HG03135 (cell line): ENCODE data around the gene CELA2B.
A peak's percentile ranks its signal among the peaks of the same experiment; 100 is the strongest.

Experiments used
- ATAC-seq: cut with Tn5 transposase; IDR thresholded peaks from one replicate; pipeline ENCODE4 v1.9.1; 2021; ENCODE audit warnings: mild to moderate bottlenecking, moderate library complexity; ENCODE audit not compliant: unreplicated experiment

The CELA2B gene

GRCh38 chr1:15524021-15524282 is 48.0 kb downstream of the CELA2B start, which contains the start of gene CASP9:
CASP9 (minus strand) TSS chr1:15524215; CDS start chr1:15524200, 15 bp downstream.
- ATAC-seq = no peak

DNA sequence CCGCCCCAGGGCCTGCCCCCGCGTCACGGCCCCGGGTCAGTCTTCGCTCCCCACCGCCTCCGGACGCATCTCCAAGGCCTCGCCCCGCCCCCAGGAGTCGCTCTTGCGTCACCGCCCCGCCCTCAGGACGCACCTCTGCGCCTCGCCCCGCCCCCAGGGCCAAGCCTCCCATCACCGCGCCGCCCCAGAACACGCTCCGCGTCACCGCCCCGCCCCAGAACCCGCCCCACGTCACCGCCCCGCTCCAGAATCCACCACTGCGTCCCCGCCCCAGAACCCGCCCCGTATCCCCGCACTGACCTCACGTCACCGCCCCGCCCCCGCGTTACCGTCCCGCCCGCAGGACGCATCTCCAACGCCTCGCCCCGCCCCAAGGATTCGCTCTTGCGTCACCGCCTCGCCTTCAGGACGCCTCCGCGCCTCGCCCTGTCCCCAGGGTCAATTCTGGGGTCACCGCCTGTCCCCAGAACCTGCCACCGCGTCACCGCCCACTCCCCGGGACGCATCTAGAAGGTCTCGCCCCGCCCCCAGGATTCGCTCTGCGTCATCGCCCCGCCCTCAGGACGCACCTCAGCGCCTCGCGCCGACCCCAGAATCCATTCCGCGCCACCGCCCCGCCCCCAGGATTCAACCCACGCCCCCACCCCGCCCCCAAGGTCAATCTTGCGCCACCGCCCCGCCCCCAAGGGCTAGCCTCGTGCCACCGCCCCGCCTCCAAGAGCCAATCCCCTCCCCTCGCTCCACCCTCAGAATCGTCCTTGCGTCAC is 48.6 kb downstream of the CELA2B start:
- peak; percentile 45 for ATAC-seq

- no peak for ATAC-seq
Observed at GRCh38 chr1:15525050-15526020, 49.4 kb downstream of the CELA2B start.

- ATAC-seq = no peak
Observed at GRCh38 chr1:15526021-15526489, 50.2 kb downstream of the CELA2B start.

DNA sequence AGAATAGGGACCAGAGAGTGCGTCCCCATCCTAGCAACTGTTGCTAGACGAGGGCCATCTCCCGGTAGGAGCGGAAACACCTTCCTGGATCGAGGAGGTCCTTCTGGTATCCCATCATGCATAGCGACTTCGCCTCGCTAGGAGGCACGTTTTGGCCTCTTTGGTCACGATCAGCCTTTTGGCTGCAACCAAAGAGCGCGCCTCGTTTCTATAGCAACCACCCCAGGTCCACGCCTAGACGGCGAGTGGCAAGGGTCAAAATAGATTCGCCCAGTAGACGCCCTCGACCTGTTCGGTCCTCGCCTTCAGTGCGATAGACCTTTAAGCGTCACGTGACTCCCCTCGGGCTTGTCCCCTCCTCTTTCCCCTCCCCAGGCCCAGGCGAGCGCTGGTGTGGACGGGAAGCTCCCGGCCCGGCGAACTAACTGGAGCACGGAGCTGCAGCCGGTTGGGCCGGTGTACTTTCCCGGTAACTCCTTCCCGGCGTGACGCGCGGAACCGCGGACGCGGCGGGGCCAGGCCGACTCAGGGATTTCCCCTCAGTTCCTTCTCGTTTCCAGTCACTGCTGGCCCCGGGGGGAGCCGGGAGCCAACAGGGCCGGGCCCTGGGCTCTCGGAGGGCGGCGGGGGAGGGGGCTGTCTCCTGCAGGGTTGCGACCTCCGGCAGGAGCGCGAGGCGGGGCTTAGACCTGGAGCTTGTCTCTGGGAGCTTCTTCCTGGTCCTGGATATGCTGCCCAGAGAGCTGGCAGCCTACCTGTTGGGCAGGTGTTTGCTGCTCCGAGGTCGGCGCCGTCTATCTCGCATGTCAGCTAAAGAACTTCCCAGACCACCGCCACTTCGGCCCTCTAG is 50.8 kb downstream of the CELA2B start, which contains the start of gene DNAJC16:
Gene DNAJC16, plus strand, starts transcription at position 359 of the 850 bp plus-strand sequence. CDS start 2,258 bp downstream, outside the sequence.
- peak; percentile 60 for ATAC-seq

- no peak for ATAC-seq
Observed at GRCh38 chr1:15531003-15531402, 55.1 kb downstream of the CELA2B start.

DNA sequence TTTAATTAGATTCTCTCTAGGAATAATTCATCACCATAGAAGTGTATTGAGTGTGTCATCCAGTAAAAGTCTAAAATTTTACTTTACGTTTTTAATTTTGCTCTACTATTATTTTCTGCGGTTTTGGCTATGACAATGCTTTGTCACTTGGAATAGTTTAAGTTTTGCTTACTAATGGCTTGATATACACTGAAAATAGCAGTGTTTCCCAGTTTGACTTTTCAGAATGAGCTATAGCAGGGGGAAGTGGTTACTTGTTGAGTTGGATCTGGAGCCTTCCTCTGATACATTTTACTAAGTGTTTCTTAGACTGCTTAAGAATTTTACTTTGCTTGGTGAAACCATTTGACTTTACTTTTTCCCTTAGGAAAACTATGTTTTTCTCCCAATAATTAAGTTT is 55.8 kb downstream of the CELA2B start:
- ATAC-seq = no peak

- no peak for ATAC-seq
Observed at GRCh38 chr1:15538771-15539170, 62.9 kb downstream of the CELA2B start.

- no peak for ATAC-seq
Observed at GRCh38 chr1:15540186-15540585, 64.3 kb downstream of the CELA2B start.
